ENCODE results near the gene MAP2K4.

The MAP2K4 gene

DNA sequence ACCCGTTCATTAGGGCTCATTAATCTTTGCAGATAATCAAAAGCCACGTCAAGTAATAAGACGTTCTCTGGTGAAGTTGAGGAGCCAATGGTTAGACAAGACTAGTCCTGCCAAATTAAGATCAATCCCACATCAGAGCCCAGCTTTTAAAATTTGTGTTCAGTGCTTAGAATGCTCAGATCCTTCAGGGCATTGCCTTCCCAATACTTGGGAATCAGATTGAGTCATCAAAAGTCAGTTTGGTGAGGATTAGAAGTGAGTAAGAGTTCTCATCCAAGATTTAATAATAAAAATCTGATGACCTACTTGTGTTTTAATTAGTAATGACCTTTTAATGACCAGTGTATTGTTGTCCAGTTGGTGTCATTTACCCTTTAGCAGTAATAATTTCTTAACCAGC lies 19.8 kb downstream of the MAP2K4 start:
- DNase-seq: no peak

DNA sequence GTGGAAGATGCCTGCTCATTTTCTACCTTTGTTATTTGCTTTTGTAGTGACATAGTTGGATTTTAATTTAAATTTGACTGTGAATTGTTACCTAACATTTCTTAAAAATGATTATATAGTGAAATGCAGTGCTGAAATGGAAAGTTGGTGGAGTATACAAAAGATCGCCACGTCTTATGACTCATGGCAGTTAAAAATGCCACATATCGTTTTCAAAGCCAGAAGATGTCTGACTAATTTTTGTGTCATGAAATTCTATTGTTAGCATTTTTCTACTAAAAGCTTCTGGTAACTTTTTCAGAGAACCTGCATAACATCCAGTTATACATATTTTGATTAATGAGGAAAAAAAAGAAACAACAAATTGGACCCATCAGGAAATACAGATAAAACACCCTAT lies 20.6 kb downstream of the MAP2K4 start:
- DNase-seq: no peak

DNA sequence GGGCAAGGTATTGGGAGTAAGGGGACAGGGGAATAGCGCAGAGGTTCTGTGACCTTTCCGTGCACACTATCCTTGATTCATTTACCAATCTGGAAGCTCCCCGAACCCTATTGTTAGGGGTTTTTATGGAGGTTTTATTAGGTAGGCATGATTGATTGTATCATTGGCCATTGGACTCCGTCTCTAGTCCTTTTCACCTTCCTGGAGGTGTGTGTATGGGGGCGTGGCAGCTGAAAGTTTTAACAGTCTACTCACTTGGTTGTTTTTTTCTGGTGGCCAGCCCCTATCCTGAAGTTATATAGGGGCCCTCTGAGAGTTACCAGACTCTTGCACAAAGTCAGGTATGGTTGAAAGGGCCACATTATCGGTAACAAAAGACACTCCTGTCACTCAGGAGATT lies 23.0 kb downstream of the MAP2K4 start:
- DNase-seq: no peak

DNA sequence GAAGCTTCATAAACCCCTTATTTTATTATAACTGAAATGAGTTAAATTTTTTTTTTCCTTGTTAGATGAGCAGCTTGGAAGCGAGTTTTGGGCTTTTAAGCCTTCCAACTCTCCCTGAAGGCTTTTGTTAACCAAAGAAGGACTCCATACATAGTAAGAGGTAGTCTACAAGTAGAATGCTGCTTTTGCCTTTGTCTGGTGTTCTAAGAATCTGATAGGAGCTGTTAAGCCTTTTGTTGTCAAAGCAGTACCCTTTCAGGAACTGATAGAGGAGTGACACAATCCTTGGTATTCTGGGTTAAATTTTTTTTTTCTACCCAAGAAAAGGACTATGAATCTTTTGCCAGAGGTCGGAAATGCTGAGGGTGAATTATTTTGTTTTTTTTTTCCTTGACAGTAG lies 26.1 kb downstream of the MAP2K4 start:
- DNase-seq: no peak

DNA sequence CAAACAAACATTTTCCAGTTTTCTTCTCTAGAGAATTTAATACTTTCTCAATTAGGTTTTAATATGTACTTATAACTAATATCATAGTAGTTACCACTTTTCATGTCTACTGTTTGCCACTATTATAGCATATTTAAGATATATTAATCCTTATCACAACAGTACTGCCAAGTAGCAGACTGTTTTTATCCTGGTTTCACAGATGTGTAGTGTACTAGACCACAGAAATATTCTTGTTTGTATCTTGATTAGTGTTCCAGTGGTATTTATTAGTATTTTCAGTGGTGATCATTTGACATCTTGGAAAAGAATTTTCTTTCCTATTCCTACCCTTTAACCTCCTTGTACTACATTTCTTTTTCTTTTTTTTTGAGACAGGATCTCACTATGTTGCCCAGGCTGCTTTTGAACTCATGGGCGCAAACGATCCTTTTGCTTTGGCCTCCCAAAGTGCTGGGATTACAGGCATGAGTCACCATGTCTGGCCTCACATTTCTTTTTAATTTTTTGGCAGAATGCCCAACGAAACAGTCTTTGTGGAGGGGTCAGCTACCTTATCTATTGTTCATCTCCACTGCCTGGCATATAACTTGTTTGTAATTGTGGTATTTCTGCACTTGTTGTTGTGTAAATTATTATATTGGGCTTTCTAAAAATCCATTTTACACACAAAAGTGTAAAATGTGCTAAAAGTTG lies 27.2 kb downstream of the MAP2K4 start:
- DNase-seq: no peak

DNA sequence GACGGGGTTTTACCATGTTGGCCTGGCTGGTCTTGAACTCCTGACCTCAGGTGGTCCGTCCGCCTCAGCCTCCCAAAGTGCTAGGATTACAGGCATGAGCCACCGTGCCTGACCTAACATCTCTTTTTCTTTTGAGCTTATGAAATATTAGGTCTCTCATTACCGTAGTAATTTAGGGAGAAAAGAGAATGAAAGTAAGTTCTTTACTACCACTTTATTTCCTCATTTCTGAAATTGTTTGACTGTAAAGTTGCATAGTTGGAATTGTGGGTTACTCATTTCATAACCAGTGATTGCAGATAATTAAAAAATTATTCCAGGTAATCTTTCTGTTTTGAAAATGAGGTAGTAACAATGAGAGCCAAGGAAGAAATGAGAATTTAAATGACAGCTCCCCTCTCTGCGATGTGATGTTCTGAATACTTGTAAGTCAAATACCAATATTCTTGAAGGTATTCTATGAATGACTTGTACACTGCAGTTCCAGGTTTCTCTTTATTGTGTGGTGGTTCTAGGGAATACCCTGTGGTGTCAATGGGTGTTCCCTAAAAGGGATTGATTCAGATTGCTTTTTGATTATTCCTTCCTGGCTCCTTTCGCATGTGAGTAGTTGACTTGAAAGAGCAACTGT lies 28.3 kb downstream of the MAP2K4 start:
- DNase-seq: no peak

DNA sequence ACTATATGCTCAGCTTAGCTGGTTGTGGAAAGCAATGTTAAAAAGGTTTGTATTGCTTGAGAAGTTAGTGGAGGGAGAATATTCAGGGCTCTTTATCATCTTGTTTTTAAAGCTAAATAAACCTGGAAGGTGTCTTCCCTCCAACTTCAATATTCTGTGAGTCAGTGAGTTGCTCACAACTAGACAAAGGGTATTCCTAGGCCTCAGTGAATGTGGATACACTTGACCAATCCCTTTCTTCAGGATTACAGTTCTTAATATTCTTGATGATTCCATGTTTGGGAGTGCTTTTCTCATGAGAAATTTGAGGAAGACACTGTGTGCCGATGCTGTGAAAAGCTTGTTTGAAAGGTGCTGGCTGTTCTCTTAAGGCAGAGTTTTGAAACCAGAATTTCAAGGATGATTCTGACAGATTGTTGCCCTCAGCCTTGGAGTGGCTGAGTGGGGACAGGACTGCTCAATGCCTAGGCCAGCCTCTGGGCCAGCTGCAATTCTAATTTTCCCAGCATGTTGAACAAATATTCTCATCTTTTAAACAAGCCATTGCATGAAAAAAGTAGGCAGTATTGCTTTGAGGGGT lies 30.1 kb downstream of the MAP2K4 start:
- no peak for DNase-seq

DNA sequence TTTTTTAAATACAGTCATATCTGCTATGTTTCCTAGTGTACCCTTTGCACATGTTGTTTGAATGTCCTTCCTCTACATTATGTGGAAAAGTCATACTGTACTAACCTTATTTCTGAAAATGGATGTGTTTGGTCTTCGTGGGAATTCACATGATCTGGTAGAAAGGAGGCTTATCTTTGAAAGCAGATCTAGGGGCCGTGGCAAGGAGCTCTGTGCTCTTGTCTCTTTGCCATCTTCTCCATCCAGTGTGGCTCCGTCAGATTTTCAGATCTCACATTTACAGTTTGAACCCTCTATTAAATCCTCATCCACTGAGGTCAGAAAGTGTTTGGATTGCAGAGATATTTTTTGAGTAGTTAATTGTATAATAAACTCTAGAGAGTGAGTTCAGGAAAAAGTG lies 32.9 kb downstream of the MAP2K4 start:
- DNase-seq: no peak

DNA sequence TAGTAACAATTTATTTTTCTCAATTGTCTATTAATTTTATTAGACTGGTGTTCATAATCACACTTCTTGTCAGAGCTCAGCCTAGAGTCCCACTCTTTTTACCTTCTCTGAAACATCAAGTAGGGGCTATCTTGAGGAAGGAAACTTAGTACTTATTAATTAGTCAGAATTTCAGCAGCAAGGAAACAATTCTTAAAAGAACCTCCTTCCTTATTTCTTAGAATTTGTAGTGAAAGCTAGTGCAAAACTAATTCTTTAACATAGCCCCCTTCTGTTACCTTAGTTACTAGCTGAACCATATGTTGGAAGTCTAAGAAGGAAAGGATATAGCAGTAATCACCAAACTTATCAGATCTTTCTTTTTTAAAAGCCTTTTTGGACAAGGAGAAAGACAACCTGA lies 35.2 kb downstream of the MAP2K4 start:
- DNase-seq: no peak

DNA sequence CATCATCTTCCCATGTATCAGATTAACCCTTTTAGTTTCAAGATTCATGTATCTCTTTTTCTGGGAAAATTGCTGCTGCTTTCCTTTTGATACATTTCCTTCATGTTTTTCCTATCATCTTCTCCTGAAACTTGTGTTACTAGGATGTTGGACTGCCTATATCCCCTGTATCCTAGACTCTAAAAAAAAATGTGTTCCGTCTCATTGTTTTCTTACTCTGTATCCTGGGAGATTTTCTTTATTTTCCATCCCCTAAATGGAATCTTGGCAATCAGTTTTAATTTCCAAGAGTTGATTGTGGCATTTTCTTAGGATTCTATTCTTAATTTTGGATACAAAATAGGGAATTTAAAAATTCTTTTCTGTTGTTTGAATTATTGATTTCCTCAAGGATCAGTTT lies 36.8 kb downstream of the MAP2K4 start:
- DNase-seq: no peak

DNA sequence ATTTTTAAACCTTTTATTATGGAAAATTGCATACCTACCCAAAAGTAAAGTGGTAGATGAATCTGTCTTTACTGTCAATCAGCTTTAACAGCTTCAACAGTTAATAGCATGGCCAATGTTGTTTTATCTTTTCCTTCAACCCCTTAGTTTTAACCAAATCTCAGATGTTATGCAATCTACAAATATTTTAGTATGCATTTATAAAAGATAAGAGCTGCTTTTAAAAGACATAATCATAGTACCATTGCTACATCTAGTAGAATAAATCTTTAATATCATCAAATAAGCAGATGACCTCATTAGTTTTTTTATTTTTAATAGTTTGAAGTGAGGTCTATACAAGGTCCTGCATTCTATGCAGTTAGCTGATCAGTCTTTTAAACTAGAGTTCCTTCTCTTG lies 37.9 kb downstream of the MAP2K4 start:
- no peak for DNase-seq

DNA sequence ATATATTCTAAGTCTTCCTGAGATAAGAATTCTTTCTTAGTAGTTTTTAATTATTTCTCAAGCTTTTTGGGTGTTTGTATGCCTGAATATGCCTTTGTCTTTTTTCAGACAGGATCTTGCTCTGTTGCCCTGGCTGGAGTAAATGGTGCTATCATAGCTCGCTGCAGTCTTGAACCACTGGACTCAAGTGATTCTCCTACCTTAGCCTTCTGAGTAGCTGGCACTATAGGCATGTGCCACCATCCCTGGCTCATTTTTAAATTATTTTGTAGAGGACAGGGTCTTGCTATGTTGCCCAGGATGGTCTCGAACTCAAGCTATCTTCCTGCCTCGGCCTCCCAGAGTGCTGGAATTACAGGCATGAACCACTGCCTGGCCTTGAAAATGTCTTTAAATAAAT lies 41.6 kb downstream of the MAP2K4 start:
- no peak for DNase-seq

DNA sequence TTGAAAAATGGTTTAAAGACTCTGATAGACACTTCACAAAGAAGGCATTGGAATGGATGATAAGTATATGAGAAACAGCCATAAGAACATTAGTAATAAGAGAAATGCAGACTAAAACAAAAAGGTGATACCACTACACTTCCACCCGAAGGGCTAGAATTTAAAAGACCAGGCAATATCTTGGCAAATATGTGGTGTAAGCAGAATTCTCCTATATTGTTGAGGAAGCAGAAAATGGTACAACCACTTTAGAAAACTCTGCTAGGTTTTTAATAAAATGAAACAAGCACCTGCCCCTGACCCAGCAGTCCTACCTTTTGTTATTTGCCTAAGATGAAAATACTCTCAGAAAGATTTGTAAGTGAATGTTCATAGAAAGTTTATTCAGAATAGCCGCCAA lies 43.7 kb downstream of the MAP2K4 start:
- DNase-seq: no peak

DNA sequence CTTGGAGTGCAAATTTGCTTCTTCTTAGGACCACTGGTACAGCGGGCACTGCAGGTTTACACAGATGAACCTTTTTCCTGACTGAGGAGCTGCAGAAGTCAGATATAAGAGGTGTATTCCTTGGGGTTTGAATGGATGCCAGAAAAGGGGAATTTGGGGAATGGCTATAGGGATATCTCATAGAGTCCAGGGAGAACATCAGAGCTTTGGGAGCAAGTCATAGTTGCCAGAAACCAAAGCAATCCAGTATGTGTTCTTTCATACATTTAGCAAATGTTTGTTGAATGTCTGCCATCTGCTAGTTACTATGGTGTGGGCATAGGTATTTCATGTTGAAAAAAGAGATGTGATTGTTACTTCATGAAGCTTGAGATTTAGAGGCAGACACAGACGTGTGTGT lies 46.8 kb downstream of the MAP2K4 start:
- no peak for DNase-seq

DNA sequence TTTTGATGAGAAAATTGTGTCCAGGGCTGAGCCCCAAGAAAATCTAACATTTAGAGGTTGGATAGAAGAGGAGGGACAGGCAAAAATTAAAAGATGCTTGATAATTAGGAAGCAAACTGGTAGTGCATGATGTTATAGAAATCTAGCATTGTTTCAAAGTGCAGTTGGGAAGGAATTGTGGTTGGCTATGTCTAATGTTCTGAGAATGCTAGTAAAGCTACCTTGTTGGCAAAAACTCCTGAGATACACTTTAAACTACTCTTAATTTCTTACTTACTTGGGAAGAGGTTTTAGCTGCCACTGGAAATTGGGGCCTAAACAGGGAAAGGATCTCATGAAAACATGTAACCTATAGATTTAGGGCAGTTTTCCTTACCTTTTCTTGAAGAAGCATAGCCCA lies 48.3 kb downstream of the MAP2K4 start:
- DNase-seq: no peak

DNA sequence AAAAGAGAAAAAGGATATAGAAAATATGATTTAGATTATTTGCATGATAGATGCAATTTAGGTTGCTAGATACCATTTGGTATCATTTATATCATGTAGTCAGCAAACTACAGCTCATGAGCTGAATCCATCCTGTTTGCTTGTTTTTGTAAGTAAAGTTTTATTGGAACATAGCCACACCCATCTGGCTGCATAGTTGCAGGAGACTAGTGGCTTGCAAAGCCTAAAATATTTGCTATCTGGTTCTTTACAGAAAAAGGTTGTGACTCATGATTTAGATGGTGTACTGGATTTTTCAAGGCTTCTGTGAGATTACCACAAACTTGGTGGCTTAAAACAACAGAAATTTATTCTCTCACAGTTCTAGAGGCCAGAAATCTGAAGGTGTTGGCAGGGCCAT lies 49.9 kb downstream of the MAP2K4 start:
- no peak for DNase-seq

DNA sequence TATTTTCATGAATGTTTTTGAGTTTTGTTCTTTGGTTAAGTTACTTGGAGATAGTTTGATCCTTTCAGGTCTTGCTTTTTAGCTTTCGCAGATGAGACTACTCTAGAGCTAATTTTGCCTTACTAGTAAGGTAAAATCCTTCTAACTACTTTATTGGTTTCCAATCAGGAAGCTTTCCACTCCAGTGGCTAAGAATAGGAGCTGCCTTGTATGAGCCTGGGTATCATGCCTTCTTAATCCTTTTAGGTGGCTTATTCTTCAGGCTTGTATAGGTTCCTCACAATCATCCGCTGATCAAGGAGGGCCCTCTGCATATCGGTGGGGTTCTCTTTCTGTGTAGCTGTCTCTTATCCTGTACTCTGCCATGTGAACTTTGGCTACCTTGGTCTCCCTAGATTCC lies 53.7 kb downstream of the MAP2K4 start:
- no peak for DNase-seq

DNA sequence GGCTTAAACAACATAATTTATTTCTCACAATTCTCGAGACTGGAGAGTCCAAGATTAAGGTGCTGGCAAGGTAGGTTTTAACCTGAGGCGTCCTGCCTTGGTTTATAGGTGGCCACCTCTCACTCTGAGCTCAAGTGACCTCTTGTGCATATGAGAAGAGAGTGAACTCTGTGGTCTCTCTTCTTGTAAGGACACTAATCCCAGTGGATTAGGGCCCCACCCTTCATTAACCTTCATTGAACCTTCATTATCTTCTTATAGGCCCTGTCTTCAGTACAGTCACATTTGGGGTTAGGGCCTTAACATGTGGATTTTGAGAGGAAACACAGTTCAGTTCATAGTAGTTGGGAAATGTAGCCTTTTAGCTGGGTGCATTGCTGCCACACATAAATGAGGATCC lies 57.1 kb downstream of the MAP2K4 start:
- no peak for DNase-seq

DNA sequence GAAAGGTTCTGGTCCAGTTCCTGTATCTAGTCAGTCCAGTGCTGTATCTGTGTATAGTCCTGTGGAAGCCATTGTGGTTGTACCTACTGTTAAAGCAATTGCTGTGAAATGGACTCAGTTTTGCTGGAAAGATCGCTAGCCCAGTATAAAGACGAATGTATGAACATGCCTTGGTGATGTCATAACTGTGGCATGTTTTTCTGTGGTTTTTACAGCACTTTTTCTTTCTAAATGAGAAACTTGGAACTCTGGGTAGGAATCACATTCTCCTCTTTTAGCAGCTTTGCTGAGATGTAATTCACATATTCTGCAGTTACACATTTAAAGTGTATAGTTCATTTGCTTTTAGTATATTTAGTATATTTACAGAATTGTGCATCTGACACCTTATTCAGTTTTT lies 58.1 kb downstream of the MAP2K4 start:
- no peak for DNase-seq

DNA sequence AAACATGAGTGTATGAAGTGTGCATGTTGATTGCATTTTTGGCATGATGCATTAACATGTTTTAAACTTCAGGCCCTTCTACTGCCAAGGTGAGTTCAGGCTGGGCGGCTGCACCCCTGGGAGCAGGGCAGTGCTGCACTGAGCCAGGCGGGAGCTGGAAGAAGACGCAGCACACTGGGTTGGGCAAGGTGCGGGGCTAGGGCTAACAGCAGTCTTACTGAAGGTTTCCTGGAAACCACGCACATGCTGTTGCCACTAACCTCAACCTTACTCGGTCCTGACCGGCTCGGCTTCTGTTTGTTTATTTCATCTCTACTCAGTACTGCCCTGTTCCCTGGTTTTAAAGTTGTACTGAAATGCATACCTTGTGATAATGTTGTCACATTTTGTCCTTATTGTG lies 61.0 kb downstream of the MAP2K4 start:
- DNase-seq: no peak

DNA sequence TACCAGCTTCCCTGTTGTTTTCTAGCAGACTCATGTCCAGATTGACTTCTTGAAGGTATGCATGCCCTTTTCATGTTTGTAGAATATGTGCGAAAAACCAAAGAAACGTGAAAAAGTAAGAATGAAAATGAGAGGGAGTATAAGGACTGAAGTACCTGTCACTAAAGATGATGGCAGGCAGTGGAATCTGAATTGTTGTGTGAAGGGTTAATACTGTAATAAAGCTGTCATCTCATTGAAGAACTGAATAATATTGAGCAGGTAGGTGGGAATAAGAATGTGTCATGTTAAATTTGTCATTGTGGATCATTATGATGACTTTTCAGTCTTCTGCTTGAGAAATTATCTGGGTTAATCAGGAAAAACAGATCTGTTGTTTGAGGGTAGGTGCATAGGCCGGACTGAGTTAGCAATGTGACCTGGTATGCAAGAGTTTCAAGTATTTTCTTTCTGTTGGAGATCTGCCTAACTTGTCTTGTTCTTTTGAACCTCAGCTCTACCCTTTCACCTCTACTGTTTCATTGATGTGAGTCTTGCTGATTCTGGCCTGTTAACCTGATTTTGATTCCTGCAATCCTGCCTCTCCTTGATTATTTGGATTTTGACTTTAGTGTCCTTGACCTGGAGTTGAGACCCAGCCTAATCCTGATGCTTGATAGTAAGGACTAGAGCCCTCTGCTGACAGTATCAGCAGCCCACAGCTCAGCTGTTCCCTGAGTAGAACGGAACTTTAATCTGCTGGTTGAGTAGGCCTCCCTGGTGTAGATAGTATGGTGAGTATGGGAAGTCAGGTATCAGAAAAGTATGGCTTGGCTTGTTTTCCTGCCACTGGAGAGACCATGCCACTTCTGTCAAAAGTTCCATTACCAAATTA lies 64.6 kb downstream of the MAP2K4 start:
- DNase-seq: no peak

DNA sequence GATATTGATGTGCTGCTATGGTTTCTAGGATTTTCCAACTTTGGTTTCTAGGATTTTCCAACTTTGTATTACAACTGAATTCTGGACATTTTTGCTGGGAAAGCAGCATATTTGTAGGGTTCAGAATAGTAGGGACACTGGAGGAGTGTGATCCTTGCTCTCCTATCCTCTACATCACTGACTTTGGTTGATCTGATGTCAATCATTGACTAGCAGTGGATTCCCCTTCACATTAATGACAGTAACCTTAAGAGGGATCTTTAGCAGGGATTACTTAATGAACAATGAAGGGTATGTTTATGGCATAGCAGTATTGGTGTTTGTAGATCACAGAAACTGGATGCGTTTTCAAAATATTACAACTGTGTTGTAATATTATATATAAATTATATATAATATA lies 67.4 kb downstream of the MAP2K4 start:
- DNase-seq: no peak

DNA sequence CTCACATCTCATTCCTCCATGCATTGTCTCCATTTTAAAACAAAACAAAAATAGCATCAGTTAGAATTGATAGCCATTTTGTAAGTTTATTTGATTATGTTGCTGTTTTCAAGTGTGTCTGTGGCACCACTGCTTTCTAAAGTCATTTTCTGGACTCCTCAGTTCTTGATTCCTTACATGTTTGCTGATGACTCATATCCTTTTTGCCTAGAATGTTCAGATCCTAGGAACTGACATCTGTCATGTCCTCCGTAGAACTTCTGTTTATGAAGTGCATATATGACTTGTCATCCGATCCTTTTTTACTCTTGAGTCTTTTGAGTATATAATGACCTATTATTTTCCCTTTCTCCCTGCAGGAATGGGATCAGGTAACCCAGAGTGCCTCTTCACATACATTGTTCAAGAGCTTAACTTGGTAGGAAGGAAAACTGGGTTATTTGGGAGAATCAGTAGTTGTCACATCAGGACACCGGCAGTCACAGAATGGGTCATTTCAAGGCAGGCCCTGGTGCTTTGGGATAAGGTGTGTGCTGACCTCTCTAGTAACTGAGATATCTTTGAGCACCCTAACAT lies 69.2 kb downstream of the MAP2K4 start:
- DNase-seq: no peak
